Endothelial cell of umbilical vein (primary cell): Measurements from ENCODE around the gene CFAP210. TPM values are rescaled to one million over a fixed set of nuclear protein-coding genes. Genes with fewer than 3 reads are reported as not detected.

Experiments used
- BruUV-seq: library from RNA; stranded (reverse); fragments of 400-500 nt; replicated peaks from 2 replicates; lab custom pipeline; 2021; lab: Mats Ljungman, UMichigan
- CTCF ChIA-PET: fragments of 300-600, 350-600 bp; sonication (Branson Sonifier 250); formaldehyde crosslinking; loops from one replicate; lab custom pipeline; 2021; ENCODE audit warnings: antibody characterized with exemption, inconsistent platforms; lab: Charles Lee
- POLR2A ChIA-PET: fragments of 300-600, 350-600 bp; sonication (Branson Sonifier 250); formaldehyde crosslinking; loops from one replicate; lab custom pipeline; 2021; ENCODE audit warnings: antibody characterized with exemption, inconsistent platforms; lab: Charles Lee
- DNase-seq: peaks from one replicate; pipeline ENCODE4 v3.0.0-alpha.2; 2011; ENCODE audit warnings: low read depth, low spot score
- FAIRE-seq: peaks from 2 replicates; lab custom pipeline; 2011; peaks lifted over from hg19 to GRCh38; lab: Jason Lieb, UNC
- H2AFZ ChIP-seq: 2 replicates; pipeline ENCODE4 v1.6.0; 2012; ENCODE audit warnings: low read depth, low read length, control low read depth, inconsistent platforms
- H3K27ac ChIP-seq: 2 replicates; pipeline ENCODE4 v1.5.1; 2011; ENCODE audit warnings: low read depth, mild to moderate bottlenecking, control low read depth, low read length, moderate library complexity; ENCODE audit not compliant: insufficient read depth
- H3K27me3 ChIP-seq, 2 experiments: 2 replicates each; pipeline versions ENCODE4 v1.6.0 to v1.6.1; 2011; ENCODE audit warnings: low read length in 2 of 2, mixed read lengths in 1 of 2; ENCODE audit not compliant: control insufficient read depth in 2 of 2, insufficient read depth in 2 of 2
- H3K36me3 ChIP-seq, 2 experiments: 2 replicates in 1 of 2; 3 replicates in 1 of 2; pipeline ENCODE4 v1.5.1; 2011; ENCODE audit warnings: low read length in 2 of 2, mild to moderate bottlenecking in 1 of 2, moderate library complexity in 1 of 2; ENCODE audit not compliant: control insufficient read depth in 2 of 2, insufficient read depth in 2 of 2; ENCODE audit errors: extremely low read depth in 1 of 2
- H3K4me1 ChIP-seq: 3 replicates; pipeline ENCODE4 v1.5.1; 2011; ENCODE audit warnings: mild to moderate bottlenecking, low read length; ENCODE audit not compliant: control insufficient read depth, insufficient read depth; ENCODE audit errors: extremely low read depth
- H3K4me2 ChIP-seq: 2 replicates; pipeline ENCODE4 v1.6.1; 2011; ENCODE audit warnings: low read length, control low read depth, mixed read lengths; ENCODE audit not compliant: insufficient read depth
- H3K4me3 ChIP-seq, 3 experiments: fragments of 200-600 bp in 1 of 3; sonication (generic), shearing (Covaris generic) in 1 of 3; replicated peaks in 1 of 3; 2 replicates each; pipeline ENCODE4 v1.5.1; 2011 to 2016; ENCODE audit warnings: control low read depth in 3 of 3, low read length in 3 of 3, mild to moderate bottlenecking in 2 of 3, inconsistent platforms in 1 of 3, low read depth in 1 of 3, moderate library complexity in 1 of 3; ENCODE audit not compliant: insufficient read depth in 1 of 3
- H3K79me2 ChIP-seq: 2 replicates; pipeline ENCODE4 v1.6.0; 2012; ENCODE audit warnings: low read length, inconsistent platforms; ENCODE audit not compliant: control insufficient read depth, insufficient read depth
- H3K9ac ChIP-seq: replicated peaks from 2 replicates; pipeline ENCODE3; 2011; ENCODE audit warnings: low read length, control low read depth; ENCODE audit not compliant: insufficient read depth; ENCODE audit errors: extremely low read depth
- H3K9me1 ChIP-seq: replicated peaks from 3 replicates; pipeline ENCODE4 v1.6.0; 2011; ENCODE audit warnings: mild to moderate bottlenecking, low read length; ENCODE audit not compliant: control insufficient read depth, insufficient read depth; ENCODE audit errors: extremely low read depth
- H3K9me3 ChIP-seq: replicated peaks from 2 replicates; pipeline ENCODE4 v1.5.1; 2012; ENCODE audit warnings: low read length, inconsistent platforms; ENCODE audit not compliant: control insufficient read depth, insufficient read depth
- H4K20me1 ChIP-seq: replicated peaks from 2 replicates; pipeline ENCODE3; 2011; ENCODE audit warnings: mild to moderate bottlenecking, low read length; ENCODE audit not compliant: control insufficient read depth, insufficient read depth; ENCODE audit errors: extremely low read depth
- EZH2 ChIP-seq: IDR thresholded peaks from 2 replicates; pipeline ENCODE4 v1.6.1; 2012; ENCODE audit warnings: borderline replicate concordance, low read depth, mild to moderate bottlenecking, moderate library complexity, low read length, inconsistent platforms; ENCODE audit not compliant: severe bottlenecking
- FOS ChIP-seq: IDR thresholded peaks from 2 replicates; pipeline ENCODE4 v1.6.1; 2011; ENCODE audit warnings: mild to moderate bottlenecking, low read length, moderate library complexity, borderline replicate concordance; ENCODE audit not compliant: insufficient read depth
- GATA2 ChIP-seq: IDR thresholded peaks from 2 replicates; pipeline ENCODE4 v1.7.0; 2011; ENCODE audit warnings: low read depth, mild to moderate bottlenecking, moderate library complexity, mixed read lengths, low read length; ENCODE audit not compliant: insufficient read length, insufficient read depth
- JUN ChIP-seq: IDR thresholded peaks from 2 replicates; pipeline ENCODE4 v1.6.1; 2011; ENCODE audit warnings: borderline replicate concordance, low read depth; ENCODE audit not compliant: insufficient read length, insufficient read depth
- MYC ChIP-seq: IDR thresholded peaks from one replicate; pipeline ENCODE4 v1.6.1; 2011; ENCODE audit warnings: mild to moderate bottlenecking, low read depth, low read length
- POLR2A ChIP-seq: IDR thresholded peaks from 2 replicates; pipeline ENCODE4 v1.6.1; 2012; ENCODE audit warnings: low read depth, mild to moderate bottlenecking, control low read depth, low read length
- POLR2AphosphoS5 ChIP-seq: IDR thresholded peaks from 2 replicates; pipeline ENCODE4 v1.6.1; 2012; ENCODE audit warnings: low read depth, mild to moderate bottlenecking, control low read depth, low read length, moderate library complexity; ENCODE audit not compliant: insufficient read depth
- dilution Hi-C: fragments of 300-500 bp; cut with MboI; formaldehyde crosslinking; loops from one replicate; pipeline ENCODE4 v1.15.0; 2019; ENCODE audit warnings: low sequenced_read_pairs; ENCODE audit not compliant: extremely low pct_ligation_motif_present
- intact Hi-C: fragments of 100-400 bp; cut with micrococcal nuclease; formaldehyde crosslinking; loops from one replicate; pipeline ENCODE4 v1.10.0; 2022
- polyA plus RNA-seq, 4 experiments: library from polyadenylated mRNA; depleted of rRNA in 3 of 4; stranded (reverse) in 3 of 4; unstranded in 1 of 4; fragments of >200 nt; gene quantifications; 2 replicates each; pipeline versions ENCODE4 v1.2.1 to v1.2.3, GENCODE V29; 2011 to 2012; ENCODE audit warnings: missing spikeins in 1 of 4
- total RNA-seq: library from RNA; stranded (reverse); gene quantifications from 2 replicates; pipeline ENCODE4 v1.2.3, GENCODE V29; 2021
- TF ChIP-seq, protein P1 (sequence below), 2 donors: IDR thresholded peaks; 1 replicate in 1 of 2; 2 replicates in 1 of 2; pipeline ENCODE4 v1.5.1; 2011; ENCODE audit warnings: low read length in 2 of 2, mild to moderate bottlenecking in 2 of 2, moderate library complexity in 2 of 2, control low read depth in 1 of 2, inconsistent platforms in 1 of 2, low read depth in 1 of 2; ENCODE audit not compliant: insufficient read depth in 1 of 2; ENCODE audit errors: extremely low read depth in 1 of 2
- TF ChIP-seq, protein P2 (sequence below): IDR thresholded peaks from 2 replicates; pipeline ENCODE4 v1.6.1; 2011; ENCODE audit not compliant: insufficient read depth, insufficient read length

Gene CFAP210
- total and polyA plus RNA-seq, 2 donors (not counting 3 experiments of a cell fraction or from before 2014, with no cell fraction given): not detected

DNA sequence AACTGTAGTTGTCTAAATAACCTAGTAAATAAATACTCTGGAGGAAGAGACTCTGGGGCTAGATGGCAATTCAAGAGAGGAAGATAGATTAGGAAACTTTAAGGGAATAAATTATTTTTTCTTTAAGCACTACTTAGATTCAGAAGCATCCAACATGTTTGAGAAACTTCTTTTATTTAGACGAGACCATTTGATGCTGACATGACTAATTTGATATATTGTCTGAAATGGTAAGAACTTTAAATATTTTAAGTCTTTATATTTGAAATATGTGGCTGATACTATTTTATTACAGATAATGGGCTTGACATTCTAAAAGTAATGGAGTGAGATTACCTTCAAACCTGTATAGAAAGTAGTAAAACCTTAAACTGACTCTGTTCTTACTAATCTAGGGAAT, 73.7 kb downstream of the CFAP210 start:
- intact Hi-C loops: no loop called here
- dilution Hi-C loops: no loop called here
- DNase-seq: no peak
- H3K4me2 ChIP-seq: no peak overlapping the region
- no peaks in the 10 kb centered on the region for H4K20me1 ChIP-seq
- no peaks in the 10 kb centered on the region for H3K27me3 ChIP-seq
- H3K4me3 ChIP-seq: no peak overlapping the region
- no peak overlapping the region for H3K27ac ChIP-seq
- CTCF ChIA-PET: no interaction called here
- TF ChIP-seq, protein P1, sequence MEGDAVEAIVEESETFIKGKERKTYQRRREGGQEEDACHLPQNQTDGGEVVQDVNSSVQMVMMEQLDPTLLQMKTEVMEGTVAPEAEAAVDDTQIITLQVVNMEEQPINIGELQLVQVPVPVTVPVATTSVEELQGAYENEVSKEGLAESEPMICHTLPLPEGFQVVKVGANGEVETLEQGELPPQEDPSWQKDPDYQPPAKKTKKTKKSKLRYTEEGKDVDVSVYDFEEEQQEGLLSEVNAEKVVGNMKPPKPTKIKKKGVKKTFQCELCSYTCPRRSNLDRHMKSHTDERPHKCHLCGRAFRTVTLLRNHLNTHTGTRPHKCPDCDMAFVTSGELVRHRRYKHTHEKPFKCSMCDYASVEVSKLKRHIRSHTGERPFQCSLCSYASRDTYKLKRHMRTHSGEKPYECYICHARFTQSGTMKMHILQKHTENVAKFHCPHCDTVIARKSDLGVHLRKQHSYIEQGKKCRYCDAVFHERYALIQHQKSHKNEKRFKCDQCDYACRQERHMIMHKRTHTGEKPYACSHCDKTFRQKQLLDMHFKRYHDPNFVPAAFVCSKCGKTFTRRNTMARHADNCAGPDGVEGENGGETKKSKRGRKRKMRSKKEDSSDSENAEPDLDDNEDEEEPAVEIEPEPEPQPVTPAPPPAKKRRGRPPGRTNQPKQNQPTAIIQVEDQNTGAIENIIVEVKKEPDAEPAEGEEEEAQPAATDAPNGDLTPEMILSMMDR (IDR thresholded peaks at IDR 0.05; ENCODE audit: extremely low read depth in 1 of 2, insufficient read depth in 1 of 2, low read depth in 1 of 2, low read length in 2 of 2): no peak
- no peak for TF ChIP-seq JUN
- no peak for TF ChIP-seq FOS
- no peak for TF ChIP-seq POLR2AphosphoS5
- TF ChIP-seq POLR2A: no peak
- no peak for TF ChIP-seq EZH2
- TF ChIP-seq MYC: no peak
- TF ChIP-seq, protein P2, sequence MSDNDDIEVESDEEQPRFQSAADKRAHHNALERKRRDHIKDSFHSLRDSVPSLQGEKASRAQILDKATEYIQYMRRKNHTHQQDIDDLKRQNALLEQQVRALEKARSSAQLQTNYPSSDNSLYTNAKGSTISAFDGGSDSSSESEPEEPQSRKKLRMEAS: no peak
- no peak for TF ChIP-seq GATA2
- no peak overlapping the region for H3K9ac ChIP-seq
- peaks cover 0 to 3% of the 10 kb centered on the region in 2 experiments for H3K36me3 ChIP-seq
- no peaks in the 10 kb centered on the region for H3K9me1 ChIP-seq
- peaks cover 14% of the 10 kb centered on the region for H3K79me2 ChIP-seq
- POLR2A ChIA-PET: no interaction called here
- no peaks in the 10 kb centered on the region for H3K9me3 ChIP-seq
- H3K4me1 ChIP-seq: no peaks in the 10 kb centered on the region
- no peak for FAIRE-seq
- BruUV-seq: no TSS peak
- H2AFZ ChIP-seq: no peak overlapping the region
